Measurements from ENCODE around the gene ALX4. TPM values are rescaled to one million over a fixed set of nuclear protein-coding genes. Genes with fewer than 3 reads are reported as not detected.

Gene ALX4
- total and polyA plus RNA-seq, 7 donors, result 0.04 to 0.23 (median 0.14) TPM; not detected in 1

GRCh38 chr11:44286268-44286880 lies 23.6 kb downstream of the ALX4 start:
- DNase-seq (peak; percentile 32 to 70), ATAC-seq (peak; percentile 44 to 71 (median 66))
- H3K4me3 ChIP-seq, result no peak overlapping the region
- H3K36me3 ChIP-seq (ENCODE audit: insufficient read depth in 1 of 2, low read depth in 1 of 2), result no peaks in the 10 kb centered on the region
- TF ChIP-seq, protein P1, sequence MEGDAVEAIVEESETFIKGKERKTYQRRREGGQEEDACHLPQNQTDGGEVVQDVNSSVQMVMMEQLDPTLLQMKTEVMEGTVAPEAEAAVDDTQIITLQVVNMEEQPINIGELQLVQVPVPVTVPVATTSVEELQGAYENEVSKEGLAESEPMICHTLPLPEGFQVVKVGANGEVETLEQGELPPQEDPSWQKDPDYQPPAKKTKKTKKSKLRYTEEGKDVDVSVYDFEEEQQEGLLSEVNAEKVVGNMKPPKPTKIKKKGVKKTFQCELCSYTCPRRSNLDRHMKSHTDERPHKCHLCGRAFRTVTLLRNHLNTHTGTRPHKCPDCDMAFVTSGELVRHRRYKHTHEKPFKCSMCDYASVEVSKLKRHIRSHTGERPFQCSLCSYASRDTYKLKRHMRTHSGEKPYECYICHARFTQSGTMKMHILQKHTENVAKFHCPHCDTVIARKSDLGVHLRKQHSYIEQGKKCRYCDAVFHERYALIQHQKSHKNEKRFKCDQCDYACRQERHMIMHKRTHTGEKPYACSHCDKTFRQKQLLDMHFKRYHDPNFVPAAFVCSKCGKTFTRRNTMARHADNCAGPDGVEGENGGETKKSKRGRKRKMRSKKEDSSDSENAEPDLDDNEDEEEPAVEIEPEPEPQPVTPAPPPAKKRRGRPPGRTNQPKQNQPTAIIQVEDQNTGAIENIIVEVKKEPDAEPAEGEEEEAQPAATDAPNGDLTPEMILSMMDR (IDR thresholded peaks at IDR 0.05), result peak; percentile 93
- WGBS, 3 donors, result 59 to 66% (median 59%) methylated on average over 10 of the region's 10 CpGs
- H3K27ac ChIP-seq, result no peak overlapping the region
- H3K4me1 ChIP-seq, result no peaks in the 10 kb centered on the region
- intact Hi-C loops (cut with DNase I), result loop anchor here (2.0 to 10.0 kb wide), 3 partner anchors 152 to 252 kb away; no protein-coding TSS in a partner anchor
- no peaks in the 10 kb centered on the region for H3K9me3 ChIP-seq
- H3K27me3 ChIP-seq (ENCODE audit: insufficient read depth in 3 of 3, low read length in 2 of 3), result peaks cover 0 to 10% (median 0%) of the 10 kb centered on the region in 3 donors

DNA sequence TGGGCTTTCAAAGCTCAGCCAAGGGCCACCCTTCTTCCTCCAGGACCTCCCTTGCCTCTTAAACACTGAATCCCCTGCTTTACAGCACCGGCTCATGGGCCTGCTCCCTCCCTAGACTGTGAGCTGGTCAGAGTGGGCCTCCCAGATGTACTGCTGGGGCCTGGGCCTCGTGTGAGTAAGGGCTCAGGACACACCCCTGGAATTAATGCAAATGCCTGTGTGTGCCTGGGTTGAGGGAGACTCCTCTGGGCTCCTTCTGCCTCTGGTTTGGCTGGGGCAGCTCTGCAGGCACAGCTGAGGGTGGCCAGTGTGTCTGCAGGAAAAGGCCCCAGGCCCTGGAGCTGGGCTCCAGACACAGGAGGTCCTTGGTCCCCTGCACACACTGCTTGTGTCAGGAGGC lies 24.2 kb downstream of the ALX4 start:
- ATAC-seq, result peak in 3 of 4 donors; percentile 4 to 21 (median 15)
- H3K4me3 ChIP-seq, result no peak overlapping the region
- DNase-seq, result no peak
- H3K27ac ChIP-seq, result no peak overlapping the region
- H3K4me1 ChIP-seq, result no peaks in the 10 kb centered on the region
- WGBS, 3 donors, result 57 to 73% (median 60%) methylated on average over 2 of the region's 2 CpGs
- TF ChIP-seq, protein P1 (IDR thresholded peaks at IDR 0.05), result no peak
- intact Hi-C loops (cut with DNase I), result loop anchor here (2.0 to 10.0 kb wide), 3 partner anchors 151 to 253 kb away; no protein-coding TSS in a partner anchor
- peaks cover 0 to 5% (median 0%) of the 10 kb centered on the region in 3 donors for H3K27me3 ChIP-seq (ENCODE audit: insufficient read depth in 3 of 3, low read length in 2 of 3)
- H3K36me3 ChIP-seq (ENCODE audit: insufficient read depth in 1 of 2, low read depth in 1 of 2), result no peaks in the 10 kb centered on the region
- H3K9me3 ChIP-seq, result no peaks in the 10 kb centered on the region

- no peaks in the 10 kb centered on the region for H3K36me3 ChIP-seq (ENCODE audit: insufficient read depth in 1 of 2, low read depth in 1 of 2)
- no peak for ATAC-seq
- no peaks in the 10 kb centered on the region for H3K9me3 ChIP-seq
- no peak overlapping the region for H3K27ac ChIP-seq
- TF ChIP-seq, protein P1 (IDR thresholded peaks at IDR 0.05), result no peak
- no peak overlapping the region for H3K4me3 ChIP-seq
- H3K27me3 ChIP-seq (ENCODE audit: insufficient read depth in 3 of 3, low read length in 2 of 3), result no peaks in the 10 kb centered on the region
- no peak for DNase-seq
- 93 to 96% (median 94%) methylated on average over 5 of the region's 5 CpGs for WGBS, 3 donors
- H3K4me1 ChIP-seq, result no peaks in the 10 kb centered on the region
- intact Hi-C loops (cut with DNase I), result loop anchor here in 1 of 2 donors (10.0 kb wide), 1 partner anchor 148 kb away; no protein-coding TSS in a partner anchor
Observed at GRCh38 chr11:44282620-44283019, 27.3 kb downstream of the ALX4 start.

GRCh38 chr11:44281151-44281550 lies 28.8 kb downstream of the ALX4 start:
- Histone ChIP-seq H3K27ac (no peak overlapping the region), H3K4me3 (no peak overlapping the region), H3K9me3 (no peaks in the 10 kb centered on the region), H3K4me1 (no peaks in the 10 kb centered on the region), H3K27me3 (ENCODE audit: insufficient read depth in 3 of 3, low read length in 2 of 3) (no peaks in the 10 kb centered on the region), H3K36me3 (ENCODE audit: insufficient read depth in 1 of 2, low read depth in 1 of 2) (no peaks in the 10 kb centered on the region)
- 98 to 99% (median 99%) methylated on average over 9 of the region's 9 CpGs for WGBS, 3 donors
- intact Hi-C loops (cut with DNase I), result loop anchor here in 1 of 2 donors (10.0 kb wide), 1 partner anchor 146 kb away; no protein-coding TSS in a partner anchor
- TF ChIP-seq, protein P1 (IDR thresholded peaks at IDR 0.05), result no peak
- DNase-seq (no peak), ATAC-seq (no peak)
